ENCODE results near the gene FBXL20. TPM values are rescaled to one million over a fixed set of nuclear protein-coding genes. Genes with fewer than 3 reads are reported as not detected.
A peak's percentile ranks its signal among the peaks of the same experiment; 100 is the strongest.

The FBXL20 gene
- total RNA-seq, 3 donors from 2014 or later (not counting 1 experiment from before 2014, with no cell fraction given): 25.5 to 34.2 (median 32.4) TPM

DNA sequence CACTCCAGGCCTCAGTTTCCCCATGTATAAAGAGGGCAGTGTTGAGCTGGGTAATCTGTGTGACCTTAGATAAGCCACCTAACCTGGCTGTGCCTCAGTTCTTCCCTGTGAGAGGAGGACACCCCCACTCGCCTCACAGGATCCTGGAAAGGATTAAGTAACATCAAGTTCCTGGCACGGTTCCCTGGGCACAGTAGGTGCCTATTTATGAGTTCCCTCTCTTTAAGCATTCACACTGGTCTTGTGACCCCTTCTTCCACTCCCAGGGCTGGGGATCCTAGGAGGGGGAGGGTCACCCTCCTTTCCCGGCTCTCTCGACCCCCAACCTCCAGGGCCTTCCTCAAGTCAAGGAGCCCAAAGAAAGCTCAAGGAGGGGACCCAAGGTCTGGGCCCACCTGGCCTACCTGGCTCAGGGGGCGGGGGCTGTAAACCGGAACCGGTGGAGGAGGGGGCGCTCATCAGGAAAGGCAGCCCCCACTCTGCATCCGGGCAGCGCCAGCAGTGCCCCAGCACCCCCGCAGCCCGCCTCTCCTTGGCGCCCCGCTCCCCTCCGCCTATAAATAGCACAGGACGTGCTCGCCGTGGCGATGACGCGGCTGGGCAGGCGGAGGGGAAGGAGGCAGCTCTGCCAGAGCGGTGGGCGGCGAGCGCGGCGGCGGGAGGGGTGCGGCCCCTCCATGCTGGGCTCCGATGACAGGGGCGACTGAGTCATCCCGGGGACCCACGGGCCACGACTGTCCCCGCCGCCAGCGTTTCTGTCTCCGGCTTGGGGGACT, 191.9 kb downstream of the FBXL20 start:
- ATAC-seq (peak; percentile 74 to 93 (median 81)), DNase-seq (peak; percentile 69 to 79)
- H3K9me3 ChIP-seq (ENCODE audit: control insufficient read depth, insufficient read depth, low read length): no peaks in the 10 kb centered on the region
- Mint-ChIP-seq H3K27ac (peak overlapping the region in 1 of 2 donors; percentile 86), H3K27me3 (ENCODE audit: low read depth in 2 of 2) (peaks cover 0 to 15% of the 10 kb centered on the region in 2 donors), H3K36me3 (no peaks in the 10 kb centered on the region), H3K4me3 (peak overlapping the region; percentile 25), H3K9me3 (no peaks in the 10 kb centered on the region), H3K4me1 (peaks cover 0 to 14% of the 10 kb centered on the region in 2 donors)
- H3K4me3 ChIP-seq (ENCODE audit: low read length): peak overlapping the region; percentile 24
- 3% methylated on average over 39 of the region's 39 CpGs for WGBS (ENCODE audit: insufficient coverage)
- no peak overlapping the region for H3K27ac ChIP-seq (ENCODE audit: low read length)
- TF ChIP-seq CTCF (IDR thresholded peaks at IDR 0.05): no peak
- peaks cover 10% of the 10 kb centered on the region for H3K27me3 ChIP-seq (ENCODE audit: control insufficient read depth, insufficient read depth, low read length)
- H3K36me3 ChIP-seq (ENCODE audit: control insufficient read depth, insufficient read depth, low read length): peaks cover 8% of the 10 kb centered on the region
- peaks cover 29% of the 10 kb centered on the region for H3K4me1 ChIP-seq (ENCODE audit: control insufficient read depth, insufficient read depth, low read length)
- intact Hi-C loops (cut with micrococcal nuclease): no loop called here

DNA sequence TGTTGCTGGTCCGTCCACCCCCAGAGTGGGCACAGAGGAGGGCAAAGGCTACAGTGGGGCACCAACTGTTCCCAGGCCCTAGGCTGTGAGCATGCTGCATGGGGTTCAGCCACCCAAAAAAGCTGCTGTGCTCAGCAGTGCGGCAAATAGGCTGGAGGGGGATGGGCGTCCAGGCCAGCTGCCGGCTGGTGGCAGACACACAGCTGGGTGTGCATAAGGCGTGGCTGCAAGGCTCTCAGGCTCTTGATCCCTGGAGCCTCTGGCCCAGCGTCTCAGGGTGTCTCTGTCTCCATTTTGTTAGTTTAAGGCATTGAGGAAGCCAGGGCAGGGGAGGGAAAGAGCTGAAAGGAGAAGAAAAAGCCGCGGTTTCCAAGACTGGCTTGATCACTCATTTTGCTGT, 192.5 kb downstream of the FBXL20 start:
- intact Hi-C loops (cut with micrococcal nuclease): no loop called here
- Mint-ChIP-seq H3K27ac (peak overlapping the region in 1 of 2 donors; percentile 86), H3K36me3 (no peaks in the 10 kb centered on the region), H3K4me1 (peaks cover 0 to 18% of the 10 kb centered on the region in 2 donors), H3K27me3 (ENCODE audit: low read depth in 2 of 2) (peaks cover 0 to 15% of the 10 kb centered on the region in 2 donors), H3K9me3 (no peaks in the 10 kb centered on the region), H3K4me3 (no peak overlapping the region)
- Histone ChIP-seq H3K27ac (ENCODE audit: low read length) (no peak overlapping the region), H3K36me3 (ENCODE audit: control insufficient read depth, insufficient read depth, low read length) (peaks cover 14% of the 10 kb centered on the region), H3K4me3 (ENCODE audit: low read length) (no peak overlapping the region), H3K4me1 (ENCODE audit: control insufficient read depth, insufficient read depth, low read length) (peaks cover 29% of the 10 kb centered on the region), H3K27me3 (ENCODE audit: control insufficient read depth, insufficient read depth, low read length) (peaks cover 10% of the 10 kb centered on the region), H3K9me3 (ENCODE audit: control insufficient read depth, insufficient read depth, low read length) (no peaks in the 10 kb centered on the region)
- 70% methylated on average over 8 of the region's 8 CpGs for WGBS (ENCODE audit: insufficient coverage)
- ATAC-seq (no peak), DNase-seq (peak in 1 of 2 donors; percentile 47)
- TF ChIP-seq CTCF (IDR thresholded peaks at IDR 0.05): no peak

DNA sequence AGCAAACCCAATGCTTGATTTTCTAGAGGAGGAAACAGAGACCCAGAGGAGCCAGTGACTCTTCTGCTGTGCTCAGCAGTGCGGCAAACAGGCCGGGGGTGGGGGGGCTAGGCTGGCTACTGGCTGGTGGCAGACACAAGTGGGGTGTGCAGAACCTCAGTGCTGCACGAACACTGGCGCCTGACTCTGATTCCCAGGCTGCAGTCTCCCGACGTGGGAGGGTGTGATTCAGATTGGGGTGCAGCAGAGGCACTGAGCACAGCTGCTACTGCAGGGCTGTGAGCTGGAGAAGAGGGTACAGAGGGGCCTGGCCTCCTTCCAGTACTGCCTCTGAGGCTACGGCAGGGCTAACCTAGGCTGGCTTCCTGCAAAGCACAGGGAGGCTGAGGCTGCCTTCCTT, 193.3 kb downstream of the FBXL20 start:
- DNase-seq: peak in 1 of 2 donors; percentile 31
- WGBS (ENCODE audit: insufficient coverage): 53% methylated on average over 7 of the region's 7 CpGs

More for the DNA sequence above, 193.3 kb downstream of the FBXL20 start:
- ATAC-seq: no peak
- H3K4me1 ChIP-seq (ENCODE audit: control insufficient read depth, insufficient read depth, low read length): peaks cover 29% of the 10 kb centered on the region
- no peak overlapping the region for H3K4me3 ChIP-seq (ENCODE audit: low read length)
- peaks cover 0 to 11% of the 10 kb centered on the region in 2 donors for H3K27me3 Mint-ChIP-seq (ENCODE audit: low read depth in 2 of 2)
- H3K36me3 ChIP-seq (ENCODE audit: control insufficient read depth, insufficient read depth, low read length): peaks cover 21% of the 10 kb centered on the region
- no peak overlapping the region for H3K4me3 Mint-ChIP-seq
- no peak for TF ChIP-seq CTCF (IDR thresholded peaks at IDR 0.05)
- H3K27ac ChIP-seq (ENCODE audit: low read length): no peak overlapping the region
- H3K27ac Mint-ChIP-seq: no peak overlapping the region
- intact Hi-C loops (cut with micrococcal nuclease): no loop called here
- no peaks in the 10 kb centered on the region for H3K9me3 Mint-ChIP-seq
- no peaks in the 10 kb centered on the region for H3K36me3 Mint-ChIP-seq
- peaks cover 0 to 18% of the 10 kb centered on the region in 2 donors for H3K4me1 Mint-ChIP-seq
- H3K27me3 ChIP-seq (ENCODE audit: control insufficient read depth, insufficient read depth, low read length): peaks cover 10% of the 10 kb centered on the region
- H3K9me3 ChIP-seq (ENCODE audit: control insufficient read depth, insufficient read depth, low read length): no peaks in the 10 kb centered on the region

Data from natural killer cell (primary cell).